Subcutaneous abdominal adipose tissue (tissue), 5 donors: Measurements from ENCODE around the gene TCERG1L.
"Not testable (repeated sequence)": the region's sequence is repeated elsewhere in the genome, so short reads cannot be mapped to it uniquely, and the experiment has no call there.

Experiments
- H3K27ac ChIP-seq: one replicate; pipeline ENCODE4 v1.7.0; 2013; ENCODE audit warnings: low read depth, mild to moderate bottlenecking, inconsistent platforms, low read length, moderate library complexity
- H3K27me3 ChIP-seq, 5 donors: one replicate each; pipeline ENCODE4 v1.7.0; 2013; ENCODE audit warnings: low read length in 5 of 5, inconsistent platforms in 1 of 5; ENCODE audit not compliant: control insufficient read depth in 5 of 5, insufficient read depth in 4 of 5
- H3K36me3 ChIP-seq, 5 donors: one replicate each; pipeline ENCODE4 v1.7.0; 2013; ENCODE audit warnings: low read length in 5 of 5; ENCODE audit not compliant: control insufficient read depth in 5 of 5, insufficient read depth in 5 of 5
- H3K4me1 ChIP-seq, 5 donors: one replicate each; pipeline ENCODE4 v1.7.0; 2013; ENCODE audit warnings: low read length in 5 of 5, mild to moderate bottlenecking in 3 of 5, moderate library complexity in 1 of 5; ENCODE audit not compliant: control insufficient read depth in 5 of 5, insufficient read depth in 5 of 5
- H3K4me3 ChIP-seq, 5 donors: one replicate each; pipeline ENCODE4 v1.7.0; 2013; ENCODE audit warnings: low read length in 5 of 5, low read depth in 1 of 5
- H3K9ac ChIP-seq, 5 donors: one replicate each; pipeline ENCODE4 v1.7.0; 2013; ENCODE audit warnings: low read length in 5 of 5, mild to moderate bottlenecking in 4 of 5, moderate library complexity in 3 of 5
- H3K9me3 ChIP-seq, 5 donors: one replicate each; pipeline ENCODE4 v1.7.0; 2013; ENCODE audit warnings: low read length in 5 of 5; ENCODE audit not compliant: control insufficient read depth in 5 of 5
- donor health status: healthy.
- donor health status: healthy.
- donor health status: healthy.
- donor health status: healthy.
- donor health status: healthy.

Gene TCERG1L

DNA sequence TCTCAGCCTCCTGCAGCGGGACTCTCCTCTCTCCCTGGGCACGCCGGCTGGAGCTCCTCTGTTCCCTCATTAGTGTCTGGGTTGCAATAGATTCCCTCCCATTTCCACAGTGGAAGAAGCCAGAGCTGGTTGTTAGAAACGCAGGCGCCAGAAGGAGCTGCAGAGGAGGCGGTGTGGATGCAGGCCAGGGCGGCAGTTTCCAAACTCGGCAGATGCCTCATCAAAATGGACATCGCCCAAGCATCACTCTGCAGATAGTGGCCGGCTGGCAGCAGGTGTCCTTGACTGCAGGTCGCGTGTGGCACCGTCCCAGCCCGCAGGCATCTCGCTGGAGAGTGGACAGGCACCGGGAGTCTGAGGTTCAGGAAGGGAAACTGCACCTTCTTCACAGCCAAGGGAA is 201.8 kb downstream of the TCERG1L start:
- Histone ChIP-seq H3K4me3 (no peak overlapping the region), H3K9ac (no peak overlapping the region)

GRCh38 chr10:131109291-131109690 is 202.2 kb downstream of the TCERG1L start:
- H3K27ac ChIP-seq, result no peak overlapping the region
- H3K36me3 ChIP-seq, result no peaks in the 10 kb centered on the region
- no peaks in the 10 kb centered on the region for H3K4me1 ChIP-seq
- no peak overlapping the region for H3K4me3 ChIP-seq
- H3K27me3 ChIP-seq, result peaks cover 0 to 28% (median 13%) of the 10 kb centered on the region in 5 donors
- H3K9me3 ChIP-seq, result peaks cover 0 to 19% (median 14%) of the 10 kb centered on the region in 5 donors
- H3K9ac ChIP-seq, result no peak overlapping the region

More for the DNA sequence above, 201.8 kb downstream of the TCERG1L start:
- peaks cover 0 to 19% (median 14%) of the 10 kb centered on the region in 5 donors for H3K9me3 ChIP-seq
- H3K27ac ChIP-seq, result no peak overlapping the region
- H3K36me3 ChIP-seq, result no peaks in the 10 kb centered on the region
- no peaks in the 10 kb centered on the region for H3K4me1 ChIP-seq
- peaks cover 0 to 28% (median 13%) of the 10 kb centered on the region in 5 donors for H3K27me3 ChIP-seq

DNA sequence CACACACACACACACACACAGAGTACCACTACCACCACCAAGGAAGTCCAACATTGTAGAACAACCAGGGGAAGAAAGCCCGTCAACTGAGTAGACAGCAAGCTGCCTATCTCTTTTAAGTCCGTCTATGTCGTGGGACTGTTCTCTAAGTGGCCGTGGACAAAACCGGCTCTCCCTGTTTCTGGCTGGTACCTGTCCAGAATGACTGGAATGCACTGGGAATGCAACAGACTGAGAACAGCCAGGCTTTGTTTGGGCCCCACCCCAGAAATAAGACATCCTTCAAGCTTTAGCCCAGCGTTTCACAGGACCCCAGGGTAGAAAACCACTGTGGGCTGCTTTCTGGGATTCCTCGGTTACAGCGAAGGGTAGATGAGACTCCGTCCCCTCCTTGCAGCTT is 203.6 kb downstream of the TCERG1L start:
- H3K9ac ChIP-seq, result no peak overlapping the region
- no peaks in the 10 kb centered on the region for H3K36me3 ChIP-seq
- H3K4me3 ChIP-seq, result no peak overlapping the region
- H3K9me3 ChIP-seq, result peaks cover 0 to 19% (median 14%) of the 10 kb centered on the region in 5 donors
- H3K4me1 ChIP-seq, result no peaks in the 10 kb centered on the region
- peaks cover 0 to 22% (median 13%) of the 10 kb centered on the region in 5 donors for H3K27me3 ChIP-seq
- H3K27ac ChIP-seq, result no peak overlapping the region

DNA sequence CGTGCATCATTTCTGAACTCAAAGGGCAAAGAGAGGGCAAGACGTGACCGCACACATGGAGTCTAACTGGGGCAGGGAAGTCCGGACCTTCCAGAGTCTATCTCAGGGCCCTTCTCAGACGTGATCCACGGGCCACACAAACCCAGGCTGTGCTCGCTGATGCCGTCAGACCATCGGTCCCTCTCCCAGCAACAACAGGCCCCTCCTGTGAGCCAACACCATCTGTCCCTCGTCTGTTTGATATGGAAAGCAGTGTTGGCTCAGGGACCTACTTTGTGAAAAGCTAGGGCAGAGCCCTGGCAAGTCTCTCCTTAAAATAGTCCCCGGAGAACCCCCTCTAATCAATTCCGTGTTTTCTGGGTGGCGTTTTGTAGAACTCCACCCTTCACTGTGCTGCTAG is 208.8 kb downstream of the TCERG1L start:
- Histone ChIP-seq H3K4me1 (no peaks in the 10 kb centered on the region), H3K36me3 (no peaks in the 10 kb centered on the region), H3K27me3 (peaks cover 0 to 6% (median 3%) of the 10 kb centered on the region in 5 donors), H3K9ac (no peak overlapping the region), H3K9me3 (peaks cover 0 to 11% (median 5%) of the 10 kb centered on the region in 5 donors), H3K27ac (no peak overlapping the region), H3K4me3 (no peak overlapping the region)

GRCh38 chr10:131102147-131102546 is 209.4 kb downstream of the TCERG1L start:
- H3K27ac ChIP-seq, result no peak overlapping the region
- H3K27me3 ChIP-seq, result peaks cover 0 to 6% (median 0%) of the 10 kb centered on the region in 5 donors
- peaks cover 0 to 10% (median 2%) of the 10 kb centered on the region in 5 donors for H3K9me3 ChIP-seq
- H3K36me3 ChIP-seq, result no peaks in the 10 kb centered on the region
- no peak overlapping the region for H3K4me3 ChIP-seq
- no peak overlapping the region for H3K9ac ChIP-seq
- no peaks in the 10 kb centered on the region for H3K4me1 ChIP-seq

DNA sequence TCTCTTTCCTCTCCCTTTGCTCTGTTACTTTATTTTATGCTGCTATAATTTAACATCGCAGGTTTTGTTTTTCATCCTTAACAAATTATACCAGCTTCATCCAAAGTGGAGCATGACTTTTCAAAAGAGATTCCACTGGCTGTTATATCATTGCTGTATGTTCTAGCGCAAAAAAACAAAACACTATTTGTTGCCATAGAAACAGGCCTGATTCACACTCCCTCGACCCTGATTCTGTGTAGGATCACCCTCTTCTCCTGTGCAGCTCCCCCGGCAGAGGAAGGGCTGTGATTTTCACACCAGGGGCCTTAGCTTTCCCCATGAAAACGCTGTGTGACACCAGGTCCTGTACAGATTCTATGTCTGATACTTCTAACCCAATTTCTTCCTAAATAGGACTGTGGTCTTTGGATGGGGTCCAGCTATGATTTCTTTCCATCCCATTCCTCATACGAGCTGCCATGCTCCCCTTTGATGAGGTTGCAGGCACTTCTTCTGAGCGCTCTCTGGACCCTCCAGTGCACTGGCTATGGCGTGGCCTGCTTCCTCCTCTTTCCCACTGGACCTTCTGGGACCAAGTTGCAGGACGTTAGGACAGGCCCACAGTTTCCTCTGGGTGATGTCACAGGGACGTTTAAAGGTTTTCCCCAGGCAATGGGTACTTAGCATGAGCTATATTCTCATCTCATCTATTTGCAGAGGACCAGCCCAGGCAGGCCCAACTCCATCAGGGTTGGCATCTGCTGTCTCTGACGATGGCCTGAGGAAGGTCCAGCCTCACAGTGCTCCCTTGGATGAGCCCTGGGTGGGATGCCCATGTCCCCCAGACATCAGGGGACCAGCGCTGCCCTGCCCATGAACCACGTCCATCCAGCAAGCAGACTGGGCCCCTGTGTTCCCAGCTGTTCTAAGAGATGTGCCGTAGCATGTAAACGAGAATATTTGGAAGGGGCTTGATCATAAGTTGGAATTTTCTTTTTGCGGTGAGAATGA is 210.8 kb downstream of the TCERG1L start:
- not testable (repeated sequence) for H3K36me3 ChIP-seq, H3K4me1 ChIP-seq, H3K27ac ChIP-seq, H3K4me3 ChIP-seq, H3K9me3 ChIP-seq, H3K9ac ChIP-seq, H3K27me3 ChIP-seq

DNA sequence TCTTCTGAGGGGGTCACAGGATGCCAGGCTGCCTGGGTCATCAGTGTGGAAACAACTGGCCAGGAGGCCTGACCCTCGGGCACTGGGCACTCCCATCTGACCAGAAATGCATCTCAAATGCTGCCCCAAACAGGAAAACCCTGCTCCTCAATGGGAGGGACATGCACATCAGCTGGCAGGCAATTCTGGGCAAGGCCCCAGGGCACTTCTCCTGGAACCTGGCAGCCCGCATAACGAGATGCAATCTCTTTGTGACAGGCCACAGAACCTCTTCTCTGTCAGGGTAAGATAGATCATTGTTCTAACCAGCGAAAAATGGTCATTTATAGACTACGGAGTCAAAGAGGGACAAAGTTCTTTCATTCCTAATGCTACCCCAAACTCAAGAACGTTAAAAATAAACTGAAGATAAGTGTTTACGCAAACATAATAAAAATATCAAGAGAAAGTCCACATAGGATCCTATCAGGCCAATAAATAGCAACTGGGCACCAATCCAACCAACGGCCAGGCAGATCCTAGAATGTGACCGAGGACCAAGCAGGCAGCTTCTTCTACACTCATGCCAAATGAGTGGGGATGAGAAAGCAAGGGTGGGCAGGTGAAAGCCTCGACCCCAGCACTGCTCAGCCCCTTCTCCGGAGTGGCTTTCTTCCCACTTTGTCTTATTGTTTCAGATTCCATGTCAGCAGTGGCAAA is 212.3 kb downstream of the TCERG1L start:
- Histone ChIP-seq H3K4me3 (no peak overlapping the region), H3K36me3 (no peaks in the 10 kb centered on the region), H3K9me3 (peaks cover 0 to 3% (median 0%) of the 10 kb centered on the region in 5 donors), H3K27ac (no peak overlapping the region), H3K4me1 (peaks cover 0 to 4% (median 0%) of the 10 kb centered on the region in 5 donors), H3K9ac (no peak overlapping the region), H3K27me3 (peaks cover 0 to 7% (median 0%) of the 10 kb centered on the region in 5 donors)

DNA sequence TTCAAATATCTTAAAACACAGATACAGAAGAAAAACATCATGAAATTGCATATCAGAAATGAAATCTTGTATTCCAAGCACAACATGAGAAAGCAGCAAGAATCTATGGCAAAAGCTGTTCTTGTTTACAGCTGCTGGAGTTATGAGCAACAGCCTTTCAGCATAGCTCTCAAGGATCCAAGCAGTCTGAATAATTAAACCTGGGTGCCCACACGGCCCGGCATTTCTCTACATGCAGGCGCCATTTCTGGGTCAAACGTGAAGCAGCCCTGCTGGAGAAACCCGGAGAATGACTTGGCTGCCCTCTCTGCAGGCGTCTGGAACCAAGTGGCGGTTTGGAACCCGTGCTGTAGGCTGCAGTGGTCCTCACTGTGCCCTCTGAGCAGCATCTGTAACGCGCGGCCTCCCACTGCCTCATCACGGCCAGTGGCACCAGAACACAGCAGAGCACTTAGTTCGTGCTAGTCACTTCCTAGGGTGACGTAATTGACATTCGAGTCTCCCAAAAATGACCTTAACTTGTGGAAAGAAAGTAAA is 213.0 kb downstream of the TCERG1L start:
- no peak overlapping the region for H3K27ac ChIP-seq
- H3K4me1 ChIP-seq, result peaks cover 0 to 11% (median 0%) of the 10 kb centered on the region in 5 donors
- H3K9ac ChIP-seq, result no peak overlapping the region
- no peak overlapping the region for H3K4me3 ChIP-seq
- no peaks in the 10 kb centered on the region for H3K36me3 ChIP-seq
- H3K9me3 ChIP-seq, result peaks cover 0 to 3% (median 0%) of the 10 kb centered on the region in 5 donors
- peaks cover 0 to 10% (median 0%) of the 10 kb centered on the region in 5 donors for H3K27me3 ChIP-seq

GRCh38 chr10:131096031-131096430 is 215.5 kb downstream of the TCERG1L start:
- Histone ChIP-seq H3K4me3 (no peak overlapping the region), H3K36me3 (no peaks in the 10 kb centered on the region), H3K9me3 (peaks cover 0 to 3% (median 0%) of the 10 kb centered on the region in 5 donors), H3K4me1 (peaks cover 0 to 11% (median 0%) of the 10 kb centered on the region in 5 donors), H3K9ac (no peak overlapping the region), H3K27me3 (peaks cover 0 to 10% (median 0%) of the 10 kb centered on the region in 5 donors), H3K27ac (no peak overlapping the region)

GRCh38 chr10:131095313-131095580 is 216.3 kb downstream of the TCERG1L start:
- Histone ChIP-seq H3K36me3 (no peaks in the 10 kb centered on the region), H3K27me3 (peaks cover 0 to 12% (median 0%) of the 10 kb centered on the region in 5 donors), H3K9me3 (peaks cover 0 to 3% (median 0%) of the 10 kb centered on the region in 5 donors), H3K27ac (no peak overlapping the region), H3K4me3 (no peak overlapping the region), H3K4me1 (peaks cover 0 to 11% (median 0%) of the 10 kb centered on the region in 5 donors), H3K9ac (no peak overlapping the region)
